Testis (tissue), 2 donors: ENCODE measurements around the gene EPB41L1.

Experiments used
- POLR2A ChIP-seq: fragments of 450-650 bp; IDR thresholded peaks from one replicate; pipeline ENCODE4 v1.6.1; 2017; ENCODE audit warnings: antibody characterized with exemption, mild to moderate bottlenecking, moderate library complexity
- TF ChIP-seq, protein P1 (sequence below), 3 experiments: fragments of 450-650 bp in 2 of 3; fragments of 200-600 bp in 1 of 3; sonication (generic) in 1 of 3; IDR thresholded peaks; one replicate each; pipeline ENCODE4 v1.5.1; 2016 to 2019; ENCODE audit warnings: antibody characterized with exemption in 3 of 3, mild to moderate bottlenecking in 2 of 3, moderate library complexity in 1 of 3

DNA sequence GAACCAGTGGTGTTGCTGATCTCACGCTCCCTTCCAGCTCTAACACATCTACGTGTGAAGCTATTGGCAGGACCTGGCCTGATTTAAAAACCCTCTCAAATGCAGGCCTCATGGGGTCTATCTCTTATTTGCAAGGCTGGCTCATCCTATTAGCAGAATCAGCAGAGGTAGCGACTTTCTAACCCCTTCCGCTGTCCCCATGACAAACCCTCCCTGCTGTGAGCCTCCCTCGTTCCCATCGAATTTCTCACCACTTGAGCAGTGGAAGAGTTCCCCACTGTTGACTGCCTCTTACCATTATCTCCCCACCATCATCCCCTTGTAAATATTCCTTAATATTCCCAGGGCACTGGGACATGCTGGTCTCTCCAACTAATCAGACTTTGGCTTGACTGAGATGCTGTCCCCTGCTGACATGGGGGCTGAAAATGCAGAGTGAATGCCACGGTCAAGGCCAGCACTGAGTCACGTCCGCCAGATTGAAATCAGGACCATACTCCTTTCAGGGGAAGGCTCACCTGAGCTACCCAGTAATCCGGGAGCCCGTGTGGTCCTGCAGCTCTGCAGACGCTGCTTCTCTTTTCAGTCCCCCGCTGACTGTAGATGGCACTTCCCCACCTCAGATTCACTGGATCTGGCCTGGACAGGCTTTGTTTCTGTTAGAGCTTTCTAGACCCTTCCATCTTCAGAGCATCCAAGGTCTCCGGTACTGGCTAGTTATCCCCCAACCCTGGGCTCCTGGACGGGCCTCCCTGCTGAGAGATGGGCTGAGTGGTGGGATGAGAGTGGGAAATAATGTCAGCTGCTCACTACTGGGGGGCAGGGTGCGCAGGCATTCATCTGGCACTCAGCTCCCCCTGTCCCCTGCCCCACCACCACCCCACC lies 104.9 kb downstream of the EPB41L1 start:
- TF ChIP-seq POLR2A, result no peak
- TF ChIP-seq, protein P1, sequence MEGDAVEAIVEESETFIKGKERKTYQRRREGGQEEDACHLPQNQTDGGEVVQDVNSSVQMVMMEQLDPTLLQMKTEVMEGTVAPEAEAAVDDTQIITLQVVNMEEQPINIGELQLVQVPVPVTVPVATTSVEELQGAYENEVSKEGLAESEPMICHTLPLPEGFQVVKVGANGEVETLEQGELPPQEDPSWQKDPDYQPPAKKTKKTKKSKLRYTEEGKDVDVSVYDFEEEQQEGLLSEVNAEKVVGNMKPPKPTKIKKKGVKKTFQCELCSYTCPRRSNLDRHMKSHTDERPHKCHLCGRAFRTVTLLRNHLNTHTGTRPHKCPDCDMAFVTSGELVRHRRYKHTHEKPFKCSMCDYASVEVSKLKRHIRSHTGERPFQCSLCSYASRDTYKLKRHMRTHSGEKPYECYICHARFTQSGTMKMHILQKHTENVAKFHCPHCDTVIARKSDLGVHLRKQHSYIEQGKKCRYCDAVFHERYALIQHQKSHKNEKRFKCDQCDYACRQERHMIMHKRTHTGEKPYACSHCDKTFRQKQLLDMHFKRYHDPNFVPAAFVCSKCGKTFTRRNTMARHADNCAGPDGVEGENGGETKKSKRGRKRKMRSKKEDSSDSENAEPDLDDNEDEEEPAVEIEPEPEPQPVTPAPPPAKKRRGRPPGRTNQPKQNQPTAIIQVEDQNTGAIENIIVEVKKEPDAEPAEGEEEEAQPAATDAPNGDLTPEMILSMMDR (IDR thresholded peaks at IDR 0.05), result no peak
